HG02642 (cell line): ENCODE measurements around the gene GSE1.
"Not testable (repeated sequence)": the region's sequence is repeated elsewhere in the genome, so short reads cannot be mapped to it uniquely, and the experiment has no call there.

Source experiments
- ATAC-seq: cut with Tn5 transposase; IDR thresholded peaks from one replicate; pipeline ENCODE4 v1.9.1; 2021; ENCODE audit warnings: mild to moderate bottlenecking; ENCODE audit not compliant: unreplicated experiment, poor library complexity

The GSE1 gene

GRCh38 chr16:85588562-85589503, 24.3 kb upstream of the GSE1 start:
- ATAC-seq = no peak

GRCh38 chr16:85589688-85590505, 23.2 kb upstream of the GSE1 start:
- ATAC-seq = no peak

GRCh38 chr16:85590506-85590832, 22.7 kb upstream of the GSE1 start:
- no peak for ATAC-seq

GRCh38 chr16:85591381-85591780, 21.7 kb upstream of the GSE1 start:
- no peak for ATAC-seq

- ATAC-seq = not testable (repeated sequence)
These were observed 20.8 kb upstream of the GSE1 start for GRCh38 chr16:85592277-85592676.

- no peak for ATAC-seq
These were observed 20.2 kb upstream of the GSE1 start for GRCh38 chr16:85592700-85593493.

GRCh38 chr16:85593494-85594221, 19.5 kb upstream of the GSE1 start:
- no peak for ATAC-seq

- ATAC-seq = no peak
These were observed 18.7 kb upstream of the GSE1 start for GRCh38 chr16:85594273-85594977.

GRCh38 chr16:85594978-85595661, 18.0 kb upstream of the GSE1 start:
- ATAC-seq = no peak

GRCh38 chr16:85595812-85596502, 17.2 kb upstream of the GSE1 start:
- ATAC-seq = no peak

- ATAC-seq = no peak
These were observed 15.0 kb upstream of the GSE1 start for GRCh38 chr16:85598141-85598540.

GRCh38 chr16:85600078-85600477, 13.0 kb upstream of the GSE1 start:
- ATAC-seq = no peak

GRCh38 chr16:85600530-85601271, 12.4 kb upstream of the GSE1 start:
- no peak for ATAC-seq

GRCh38 chr16:85601272-85601639, 11.9 kb upstream of the GSE1 start:
- ATAC-seq = no peak

- no peak for ATAC-seq
These were observed 11.3 kb upstream of the GSE1 start for GRCh38 chr16:85601730-85602401.

- ATAC-seq = no peak
These were observed 10.5 kb upstream of the GSE1 start for GRCh38 chr16:85602402-85603202.
